Measurements from ENCODE around the gene SIGLEC6.

SIGLEC6 gene

DNA sequence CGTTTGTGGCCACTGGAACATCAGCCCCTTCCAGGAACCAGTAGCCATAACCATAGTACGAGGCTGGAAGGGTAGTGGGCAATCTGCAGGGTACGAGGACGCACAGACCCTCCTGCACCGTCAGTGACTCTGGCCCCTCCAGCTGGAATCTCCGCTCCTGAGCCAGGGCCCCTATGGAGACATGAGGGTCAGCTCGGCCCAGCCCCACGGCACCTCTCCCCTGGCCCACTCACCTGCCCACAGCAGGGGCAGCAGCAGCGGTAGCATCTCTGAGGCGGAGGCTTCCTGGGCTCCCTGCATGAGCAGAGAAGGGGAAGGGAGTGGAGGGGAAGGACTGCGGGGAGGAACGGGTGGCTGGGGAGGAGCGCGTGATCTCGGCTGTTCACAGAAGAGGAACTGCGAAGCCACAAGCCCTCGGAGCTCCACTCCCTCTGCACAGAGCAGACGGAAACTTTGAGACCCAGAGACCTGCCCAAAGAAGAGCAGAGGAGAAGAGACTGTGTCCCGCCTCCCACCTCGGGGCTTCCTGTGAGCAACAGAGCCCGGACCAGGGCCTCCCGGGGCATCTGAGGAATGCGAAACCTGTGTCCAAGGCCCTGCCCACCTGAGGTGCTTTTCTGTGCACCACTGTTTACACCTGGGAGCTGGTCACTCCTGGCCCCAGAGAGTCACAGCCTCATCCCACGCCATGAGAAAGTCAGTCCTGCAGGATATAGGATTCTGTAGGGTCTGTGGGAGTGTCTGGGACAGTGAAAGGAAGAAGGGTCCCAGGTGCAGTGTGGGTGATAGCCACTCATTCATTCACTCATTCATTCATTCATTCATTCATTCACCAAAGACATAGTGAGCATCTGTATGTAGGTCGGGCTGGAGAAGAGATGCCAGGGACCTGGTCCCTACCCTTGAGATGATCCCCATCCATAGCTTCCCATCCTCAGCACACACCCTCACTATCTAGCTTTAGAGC lies at the start of gene SIGLEC6:
SIGLEC6 (minus strand) TSS at position 322 of the 967 bp plus-strand sequence; CDS start at position 300, 22 bp downstream.
- peak; percentile 37 for DNase-seq

DNA sequence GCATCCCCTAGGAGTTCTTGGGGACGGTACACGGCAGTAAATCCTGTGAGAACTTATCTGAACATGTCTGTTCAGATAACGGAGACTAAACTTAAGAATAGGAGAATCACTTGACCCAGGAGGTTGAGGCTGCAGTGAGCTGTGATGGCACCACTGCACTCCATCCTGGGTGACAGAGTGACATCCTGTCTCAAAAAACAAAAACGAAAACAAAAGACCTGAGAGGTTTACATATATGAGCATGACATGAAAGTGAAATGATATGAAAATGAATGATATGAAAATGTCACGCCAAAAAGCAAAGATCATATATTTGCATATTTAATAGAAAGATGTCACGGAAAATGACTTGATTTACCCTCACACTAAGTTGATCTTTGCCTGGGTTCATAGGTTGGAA lies 45.4 kb upstream of the SIGLEC6 start:
- no peak for DNase-seq

DNA sequence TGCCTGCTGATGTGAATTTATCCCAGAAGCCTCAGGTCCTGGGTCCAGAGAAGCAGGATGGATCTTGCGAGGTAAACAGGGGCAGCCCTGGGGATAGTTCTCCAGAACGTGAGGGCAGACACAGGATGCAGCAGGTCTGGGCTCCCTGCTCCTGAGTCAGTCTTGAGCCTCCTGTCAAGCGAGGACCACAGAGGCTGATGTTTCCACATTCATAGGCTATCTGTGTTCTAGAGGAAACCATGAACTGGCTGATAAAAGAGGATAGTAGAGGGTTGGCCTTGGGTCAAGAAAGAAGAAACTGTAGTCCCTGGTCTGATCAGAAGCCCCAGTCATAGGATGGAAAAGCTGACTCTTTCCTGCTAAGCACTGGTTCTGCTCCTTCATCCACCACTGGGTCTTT lies 41.9 kb upstream of the SIGLEC6 start:
- no peak for DNase-seq

DNA sequence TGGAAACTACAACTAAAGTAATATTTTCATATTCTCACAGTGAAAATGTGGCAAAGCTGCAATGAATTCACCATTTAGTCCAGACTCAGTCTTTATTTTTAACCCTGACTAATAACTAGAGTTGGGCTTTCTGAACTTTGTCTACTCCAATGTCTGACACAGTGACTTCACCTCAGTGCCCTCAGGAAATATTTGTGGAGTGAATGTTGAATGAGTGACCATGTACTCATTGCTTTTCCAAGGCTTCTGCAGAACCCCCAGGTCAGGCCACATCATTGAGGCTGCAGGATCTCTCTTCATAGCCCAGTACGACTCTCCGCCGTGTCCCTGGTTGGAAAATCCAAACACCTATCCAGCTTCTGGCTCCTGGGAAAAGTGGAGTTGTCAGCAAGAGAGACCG lies 41.4 kb upstream of the SIGLEC6 start:
- no peak for DNase-seq

DNA sequence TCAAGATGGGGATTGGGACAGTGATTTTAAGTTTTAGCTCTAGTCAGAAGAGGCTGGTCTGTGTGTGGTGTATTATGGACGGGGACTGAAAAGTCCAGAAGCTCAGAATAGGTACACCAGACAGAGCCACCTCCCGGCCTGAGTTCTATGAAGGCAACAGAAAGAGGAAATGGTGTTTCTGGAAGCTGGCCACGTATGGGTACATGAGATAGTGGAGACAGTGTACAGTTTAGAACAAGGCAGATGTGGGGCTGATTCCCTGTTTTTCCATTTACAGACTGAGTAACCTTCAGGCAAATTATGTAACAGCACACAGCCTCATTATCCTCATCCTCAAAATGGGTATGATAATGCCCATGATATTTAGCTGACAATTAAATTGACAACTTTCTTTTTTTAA lies 40.9 kb upstream of the SIGLEC6 start:
- DNase-seq = no peak

DNA sequence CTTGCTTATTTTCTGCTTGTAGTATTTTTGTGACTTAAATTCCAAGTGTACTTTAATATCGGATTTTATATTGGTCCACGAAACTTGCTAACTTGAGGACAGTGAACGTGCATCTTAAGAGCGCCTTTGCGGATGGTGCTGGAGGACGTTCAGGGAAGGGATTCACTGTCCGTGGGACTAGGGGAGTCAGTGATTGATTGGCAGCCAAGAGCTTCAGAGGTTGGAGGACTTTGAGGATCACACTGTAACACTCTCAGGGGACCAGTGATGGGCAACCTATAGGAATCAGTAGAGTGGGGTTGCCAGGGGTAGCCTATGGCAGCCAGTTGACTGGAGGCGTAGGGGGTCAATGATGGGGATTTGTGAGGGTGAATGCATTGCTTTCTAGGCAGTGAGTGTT lies 40.1 kb upstream of the SIGLEC6 start:
- no peak for DNase-seq

DNA sequence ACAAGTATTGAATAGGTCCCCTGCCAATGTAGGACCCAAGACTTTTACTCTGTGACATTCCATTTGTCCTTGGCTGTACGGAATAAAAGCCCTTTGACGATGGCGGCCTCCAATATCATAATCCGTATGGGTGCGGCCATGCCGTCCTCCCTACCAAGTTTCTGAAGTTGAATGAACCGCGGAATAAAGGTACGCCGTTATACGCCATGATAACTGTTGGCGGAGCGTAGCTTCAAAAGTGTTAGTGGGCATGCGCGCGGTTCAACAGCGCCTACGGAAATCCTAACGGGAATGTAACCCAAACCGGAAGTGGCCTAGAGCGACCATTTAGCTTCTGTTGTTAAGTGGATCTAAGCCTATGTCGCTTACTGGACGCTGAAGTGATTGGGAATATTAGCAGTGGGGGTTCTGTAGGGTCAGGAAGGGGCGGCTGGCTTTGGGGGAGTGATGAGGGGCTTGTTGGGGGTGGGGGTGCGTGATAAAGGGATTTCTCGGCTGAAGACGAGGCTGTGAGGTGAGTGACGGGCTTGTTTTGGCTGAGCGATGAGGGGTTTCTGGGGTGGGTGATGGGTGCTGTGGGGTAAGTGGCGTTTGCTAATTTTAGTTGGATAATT lies 39.6 kb upstream of the SIGLEC6 start, which contains the start of gene ZNF175:
ZNF175 (plus strand) TSS at position 322 of the 614 bp plus-strand sequence. CDS start 2,047 bp downstream, outside the sequence.
- peak; percentile 90 for DNase-seq

DNA sequence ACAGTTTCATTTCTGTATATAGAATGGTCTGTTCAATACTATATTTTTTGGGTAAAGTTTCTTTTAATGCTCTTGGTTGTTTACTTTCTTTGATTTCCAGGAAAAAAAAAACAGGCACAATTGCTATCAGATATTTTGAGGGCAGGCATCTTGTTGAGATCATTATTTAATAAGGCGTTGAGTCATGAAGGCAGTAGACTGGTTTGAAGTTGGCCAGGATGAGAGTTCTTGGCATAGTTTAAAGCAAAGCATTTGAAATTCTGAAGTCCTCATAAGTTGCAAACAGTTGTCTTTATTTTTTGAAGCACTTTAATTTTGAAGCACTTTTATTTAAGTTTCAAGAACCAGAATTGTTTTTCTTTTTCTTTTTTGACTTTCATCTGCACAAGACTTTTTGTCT lies 37.0 kb upstream of the SIGLEC6 start:
- no peak for DNase-seq

DNA sequence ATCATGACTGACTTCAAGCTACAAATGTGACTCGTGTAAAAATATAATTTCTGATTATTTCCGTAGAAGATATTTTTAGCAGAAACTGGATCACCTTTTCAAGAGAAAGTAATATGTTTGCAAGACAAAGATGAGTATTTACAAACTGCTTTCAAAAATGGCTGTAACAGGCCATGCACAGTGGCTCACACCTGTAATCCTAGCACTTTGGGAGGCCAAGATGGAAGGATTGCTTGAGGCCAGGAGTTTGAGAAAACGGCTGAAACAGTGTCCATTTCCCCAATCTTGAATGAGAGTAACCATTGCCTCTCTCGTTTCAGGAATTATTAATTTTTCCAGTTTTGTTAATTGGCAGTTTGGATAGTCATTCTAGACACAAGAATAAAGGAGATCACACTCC lies 36.1 kb upstream of the SIGLEC6 start:
- no peak for DNase-seq

DNA sequence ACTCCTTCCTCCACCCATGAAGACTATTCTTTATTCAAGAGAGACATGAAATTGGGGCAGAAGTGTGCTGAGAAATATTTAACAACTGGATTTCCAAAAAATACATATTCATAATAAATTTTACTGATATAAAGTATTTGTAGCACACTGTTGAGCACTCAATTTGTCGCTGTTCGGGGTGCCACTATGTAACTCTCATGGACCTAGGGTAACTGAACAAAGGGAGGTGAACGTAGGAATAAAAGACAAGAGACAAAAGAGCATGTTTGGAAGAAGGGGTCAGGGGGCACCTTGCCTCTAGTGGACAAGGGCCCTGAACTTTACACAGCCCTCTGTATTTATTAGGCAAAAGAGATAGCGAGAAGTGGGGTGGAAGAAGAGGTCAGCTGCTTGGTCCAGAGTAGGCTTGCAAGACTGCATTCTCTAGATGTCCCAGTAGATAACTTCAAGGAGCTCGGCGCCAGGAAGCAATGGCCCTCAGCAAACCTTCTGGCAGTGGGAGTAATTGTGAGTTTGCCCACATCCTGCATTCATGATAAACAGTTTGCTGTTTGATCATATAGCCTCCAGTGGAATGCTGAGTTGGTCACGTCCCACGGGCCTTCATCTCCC lies 35.1 kb upstream of the SIGLEC6 start:
- no peak for DNase-seq

DNA sequence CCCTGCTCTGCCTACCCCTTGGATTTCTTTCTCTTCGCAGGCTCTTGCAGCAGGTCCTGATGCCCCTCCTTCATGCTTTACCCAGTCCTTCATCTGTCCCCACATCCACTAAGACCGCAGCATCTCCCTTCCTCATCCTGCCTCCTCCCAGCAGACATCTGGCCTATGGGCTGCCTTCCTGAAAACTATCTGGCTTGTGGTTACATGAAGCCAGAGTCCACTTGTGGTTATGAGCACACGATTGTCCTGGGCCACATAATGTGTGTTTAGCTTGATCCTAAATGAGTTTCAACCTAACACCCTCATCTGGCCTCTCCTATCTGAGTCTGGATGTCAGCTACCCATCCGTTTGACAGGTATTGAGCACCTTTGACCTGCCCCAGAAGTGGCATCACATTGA lies 34.1 kb upstream of the SIGLEC6 start:
- DNase-seq = no peak

DNA sequence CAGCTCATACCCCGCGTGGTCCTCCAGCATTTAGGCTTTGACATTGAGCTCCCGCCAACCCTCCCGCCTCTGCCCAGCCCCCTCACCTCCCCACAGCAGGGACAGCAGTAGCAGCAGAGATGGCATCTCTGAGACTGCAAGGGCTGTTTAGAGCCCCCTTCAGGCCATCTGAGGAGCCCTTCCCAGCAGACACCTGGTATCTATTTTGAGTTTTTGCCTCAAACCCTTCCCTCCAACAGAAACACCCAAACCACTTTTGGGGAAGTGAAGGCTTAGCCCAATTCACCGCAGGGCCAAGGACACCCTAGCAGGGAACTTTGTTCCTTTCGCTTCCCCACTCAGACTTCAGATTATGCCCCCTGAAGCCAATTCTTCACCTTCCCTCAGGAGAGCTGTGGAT lies 33.3 kb upstream of the SIGLEC6 start:
- DNase-seq = no peak

DNA sequence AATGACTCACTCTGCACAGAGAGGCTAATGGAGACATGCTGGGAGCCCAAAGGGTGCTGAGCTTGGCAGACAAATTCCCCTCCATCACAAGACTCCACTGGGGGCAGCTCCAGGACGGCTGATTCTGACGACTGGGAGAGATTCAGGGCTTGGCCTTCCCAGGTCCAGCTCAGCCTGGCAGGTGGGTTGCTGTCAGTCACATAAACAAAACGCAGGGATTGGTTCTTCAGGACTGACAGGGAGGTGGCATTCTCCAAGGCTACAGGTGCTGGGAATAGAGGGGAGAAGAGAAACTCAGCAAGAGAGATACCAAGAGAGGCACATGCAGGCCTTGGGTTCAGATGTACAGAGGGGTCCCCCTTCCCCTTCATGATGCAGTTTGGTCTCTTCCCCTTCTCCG lies 28.9 kb upstream of the SIGLEC6 start:
- DNase-seq = no peak

DNA sequence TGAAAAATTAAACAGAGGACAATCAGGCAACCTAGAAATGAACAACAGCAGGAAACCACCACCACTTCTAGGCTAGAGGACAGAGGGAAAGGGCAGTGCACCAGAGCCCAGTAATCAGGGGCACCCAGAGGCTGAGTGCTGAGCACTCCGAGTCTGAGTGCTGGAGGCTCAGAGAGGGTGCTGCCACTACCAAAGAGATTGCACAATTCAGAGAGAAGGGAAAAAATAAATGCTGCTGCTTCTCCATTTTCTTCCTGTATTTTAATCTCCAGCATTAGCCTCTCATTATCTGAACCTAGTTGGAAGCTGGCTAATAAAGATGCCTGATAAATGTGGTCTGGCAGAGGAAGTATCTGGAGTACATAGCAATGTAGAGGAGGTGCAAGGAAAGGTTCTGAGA lies 27.8 kb upstream of the SIGLEC6 start:
- no peak for DNase-seq

DNA sequence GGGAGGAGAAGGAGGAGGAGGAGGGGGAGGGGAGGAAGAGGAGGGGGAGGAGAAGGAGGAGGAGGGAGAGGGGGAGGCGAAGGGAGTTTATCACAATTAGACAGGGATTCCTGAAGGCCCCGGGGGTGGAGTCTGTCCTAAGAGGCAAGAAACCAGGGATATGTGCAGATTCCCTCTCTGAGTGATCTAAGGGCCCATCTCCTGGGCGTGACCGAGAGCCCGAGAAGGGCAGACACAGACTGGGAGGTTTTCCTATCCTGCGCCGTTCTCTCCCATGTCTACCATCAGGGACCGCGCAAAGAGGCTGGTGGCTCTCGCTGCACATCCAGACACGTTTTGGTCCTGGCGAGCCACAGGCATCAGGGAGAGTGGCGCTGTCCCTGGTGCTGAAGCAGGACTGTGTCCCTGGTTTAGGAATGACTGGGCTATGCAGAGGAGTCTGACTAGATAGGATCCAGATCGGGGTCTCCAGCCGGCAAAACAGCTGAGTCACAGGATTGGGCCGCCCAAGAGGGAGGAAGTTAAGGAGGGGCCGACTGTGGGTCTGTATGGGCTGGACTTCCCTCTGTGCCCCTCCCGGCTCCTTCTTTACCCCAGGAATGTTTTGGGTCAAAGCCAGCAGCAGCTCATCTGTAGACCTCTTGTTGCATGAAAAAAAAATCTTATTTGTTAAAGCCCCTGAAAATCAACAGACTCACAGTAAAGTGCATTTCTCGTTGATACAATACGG lies 21.7 kb upstream of the SIGLEC6 start:
- peak; percentile 22 for DNase-seq

DNA sequence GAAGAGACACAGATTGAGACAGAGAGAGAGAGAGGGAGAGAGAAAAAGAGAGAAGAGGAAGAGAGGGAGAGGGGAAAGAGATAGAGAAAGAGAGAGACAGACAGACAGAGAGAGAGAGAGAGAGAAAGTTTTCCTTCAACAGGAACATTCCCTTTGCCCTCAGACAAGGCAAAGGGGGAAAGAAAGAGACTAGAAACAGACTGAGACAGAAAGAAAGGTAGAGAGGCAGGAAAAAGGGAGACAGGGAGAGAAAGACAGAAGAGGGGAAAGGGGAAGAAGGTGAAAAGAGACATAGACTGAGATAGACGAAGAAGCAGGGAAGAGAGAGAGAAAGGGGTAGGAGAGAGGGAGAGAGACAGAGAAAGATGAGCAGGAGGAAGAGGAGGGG lies 21.1 kb upstream of the SIGLEC6 start:
- DNase-seq = no peak

DNA sequence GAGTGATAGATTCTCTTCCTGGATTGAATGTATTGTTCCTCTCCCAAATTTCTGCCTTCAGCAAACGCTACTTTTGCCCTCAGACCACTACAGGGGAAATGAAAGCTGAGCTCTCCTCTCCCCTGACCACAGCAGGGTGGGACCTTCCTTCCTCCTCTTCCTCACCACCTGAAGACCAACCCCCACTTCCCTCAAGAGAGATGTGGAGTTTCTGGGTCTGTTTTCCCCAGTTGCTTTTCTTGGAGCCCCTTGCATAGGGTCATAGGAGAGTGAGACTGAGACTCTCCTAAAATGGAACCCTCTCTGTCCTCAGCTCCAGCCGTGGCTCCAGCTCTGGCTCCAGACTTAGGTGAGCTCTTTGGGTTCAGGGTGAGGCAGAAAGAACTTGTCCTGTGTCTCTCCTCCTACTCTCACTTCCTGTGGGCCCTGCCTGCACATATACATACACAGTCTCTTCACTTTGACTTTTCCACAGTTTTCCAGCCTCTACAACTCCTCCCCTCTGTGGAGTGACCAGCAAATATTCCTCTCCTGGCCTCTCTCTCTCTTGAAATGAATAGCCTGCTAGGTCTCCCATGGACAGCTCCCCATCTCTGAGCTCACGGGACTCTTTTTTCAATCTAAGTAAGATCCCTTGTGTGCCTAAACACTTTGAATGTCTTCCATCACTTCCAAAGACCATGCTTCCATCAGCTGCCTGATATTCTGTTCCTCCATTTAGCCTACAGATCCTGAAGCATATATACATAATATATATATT lies 20.4 kb upstream of the SIGLEC6 start:
- no peak for DNase-seq

DNA sequence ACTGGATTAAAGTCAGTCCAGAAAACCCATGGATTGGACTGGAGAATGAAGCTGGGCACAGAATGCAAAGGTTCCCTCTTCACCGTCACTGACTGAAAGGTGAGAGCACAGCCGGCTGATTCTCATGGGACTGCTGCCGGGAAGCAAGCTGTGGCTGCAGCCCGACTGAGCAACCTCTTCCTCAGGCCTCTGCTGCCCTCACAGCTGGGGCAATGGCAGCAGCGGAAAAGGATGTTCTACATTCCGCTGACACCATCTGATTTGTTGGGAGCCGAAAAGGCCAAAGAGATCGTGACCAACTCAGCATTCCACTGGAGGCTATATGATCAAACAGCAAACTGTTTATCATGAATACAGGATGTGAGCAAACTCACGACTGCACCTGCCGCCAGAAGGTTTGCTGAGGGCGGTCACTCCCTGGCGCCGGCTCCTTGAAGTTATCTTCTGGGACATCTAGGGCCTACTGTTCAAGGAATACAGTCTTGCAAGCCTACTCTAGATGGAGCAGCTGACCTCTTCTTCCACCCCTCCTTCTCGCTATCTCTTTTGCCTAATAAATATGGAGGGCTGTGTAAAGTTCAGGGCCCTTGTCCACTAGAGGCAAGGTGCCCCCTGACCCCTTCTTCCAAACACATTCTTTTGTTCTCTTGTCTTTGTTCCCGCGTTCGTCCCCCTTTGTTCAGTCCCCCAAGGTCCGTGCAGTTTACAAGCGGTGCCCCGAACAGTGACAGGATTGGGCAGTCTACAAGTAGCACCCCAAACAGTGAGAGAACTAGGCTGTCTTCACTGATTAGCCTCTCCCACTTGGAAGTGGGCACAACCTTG lies 19.6 kb upstream of the SIGLEC6 start:
- no peak for DNase-seq

DNA sequence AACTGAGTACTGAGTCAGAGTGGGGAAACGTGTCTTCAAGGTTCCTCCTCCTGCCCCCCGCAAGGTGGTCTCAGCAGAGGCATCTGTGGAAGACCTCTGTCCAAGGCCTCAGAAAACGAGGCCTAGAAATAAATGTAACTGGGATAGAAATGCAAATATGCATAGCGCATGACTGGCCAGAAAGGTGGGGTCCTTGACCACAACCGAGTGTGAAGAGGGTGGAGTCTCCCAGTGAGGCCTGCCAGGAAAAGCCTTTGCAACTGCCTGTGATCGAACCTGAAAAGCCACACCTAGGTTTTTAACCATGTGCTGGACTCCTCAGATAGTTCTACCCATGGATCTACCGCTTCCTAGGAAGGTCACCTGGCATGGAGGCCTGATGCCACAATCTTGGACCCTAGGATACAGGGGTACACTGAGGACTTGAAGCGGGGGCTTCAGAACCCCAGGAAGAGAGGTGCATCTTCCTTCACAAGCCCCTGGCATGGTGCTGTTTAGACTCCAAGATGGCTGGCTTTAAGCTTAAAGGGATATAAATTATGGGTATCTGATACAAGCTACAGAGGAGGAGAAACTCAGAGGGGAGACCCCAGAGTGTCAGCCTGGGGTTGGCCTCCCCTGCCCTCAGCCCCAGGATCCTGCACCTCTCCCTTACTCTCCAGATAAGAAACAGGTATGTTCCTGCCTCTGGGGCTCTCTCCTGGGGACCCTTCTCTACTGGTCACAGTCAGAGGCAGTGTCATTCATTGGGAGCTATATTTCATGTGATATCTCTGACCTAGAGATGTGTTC lies 18.3 kb upstream of the SIGLEC6 start:
- no peak for DNase-seq

DNA sequence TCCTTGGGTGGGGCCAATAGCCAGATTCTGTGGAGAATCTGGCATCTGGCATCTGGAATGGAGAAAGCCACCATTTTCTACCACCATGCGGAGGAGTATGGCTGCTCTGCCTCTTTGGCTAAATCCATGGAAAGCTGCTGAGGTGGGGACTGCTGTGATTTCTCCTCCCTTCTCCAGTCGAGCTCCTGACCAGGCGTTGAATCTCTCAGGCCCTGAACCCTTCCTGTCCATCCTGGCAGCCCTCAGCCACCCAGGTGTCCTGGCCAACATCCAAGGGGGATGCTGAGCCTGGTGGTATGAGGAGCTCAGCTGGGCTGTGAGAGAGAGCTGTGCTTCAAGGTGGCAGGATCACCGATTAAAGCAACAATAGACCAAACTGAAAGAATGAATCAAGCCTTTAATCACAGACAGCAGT lies 17.4 kb upstream of the SIGLEC6 start:
- DNase-seq = no peak
